ENCODE data around the gene INTS11.

INTS11 gene

GRCh38 chr1:1306070-1306660 is 18.3 kb downstream of the INTS11 start:
- no peak for DNase-seq (ENCODE audit: low spot score)
- Histone ChIP-seq H3K4me3 (ENCODE audit: low read length in 2 of 2) (peak overlapping the region in 1 of 2 donors; percentile 75), H3K4ac (ENCODE audit: low read length) (no peak overlapping the region), H3K36me3 (replicated peaks in 1 of 2; ENCODE audit: control insufficient read depth in 2 of 2, insufficient read depth in 2 of 2, low read length in 2 of 2) (peaks cover 11 to 19% of the 10 kb centered on the region in 2 donors), H3K9me3 (replicated peaks in 1 of 2; ENCODE audit: control insufficient read depth in 2 of 2, insufficient read depth in 1 of 2, low read depth in 1 of 2, low read length in 2 of 2) (no peaks in the 10 kb centered on the region), H3K79me1 (ENCODE audit: low read depth, low read length) (peaks cover 20% of the 10 kb centered on the region), H3K4me1 (ENCODE audit: control insufficient read depth in 2 of 2, insufficient read depth in 1 of 2, low read depth in 1 of 2, low read length in 2 of 2) (peaks cover 36 to 38% of the 10 kb centered on the region in 2 donors), H3K14ac (ENCODE audit: low read length) (peak overlapping the region; percentile 58), H2BK12ac (ENCODE audit: low read length) (no peak overlapping the region), H3K9ac (ENCODE audit: low read depth, low read length, poor library complexity) (peak overlapping the region; percentile 94), H2BK5ac (ENCODE audit: low read length) (peak overlapping the region; percentile 11), H3K4me2 (ENCODE audit: insufficient read depth, low read length, poor library complexity, severe bottlenecking) (peak overlapping the region; percentile 91), H4K91ac (ENCODE audit: low read depth, low read length, poor library complexity) (no peak overlapping the region), H3K18ac (ENCODE audit: low read length) (peak overlapping the region; percentile 65), H3K23ac (ENCODE audit: low read depth, low read length, poor library complexity) (peak overlapping the region; percentile 66), H3K27ac (replicated peaks; ENCODE audit: low read length) (no peak overlapping the region), H2AK5ac (ENCODE audit: low read depth, low read length) (peak overlapping the region; percentile 100), H2AFZ (ENCODE audit: low read length) (no peak overlapping the region), H2BK120ac (ENCODE audit: low read depth, low read length) (no peak overlapping the region), H4K8ac (ENCODE audit: low read depth, low read length) (no peak overlapping the region), H3K27me3 (ENCODE audit: control insufficient read depth in 3 of 3, insufficient read depth in 3 of 3, low read depth in 1 of 3, low read length in 3 of 3) (peaks cover 0 to 2% (median 0%) of the 10 kb centered on the region in 3 experiments), H2BK15ac (ENCODE audit: low read length) (peak overlapping the region; percentile 94)
- WGBS, 2 donors (ENCODE audit: extremely low coverage in 2 of 2, insufficient read length in 2 of 2, insufficient replicate concordance in 1 of 2) = no CpG with 5 or more reads among the region's 11 CpGs

GRCh38 chr1:1305300-1306069 is 19.0 kb downstream of the INTS11 start:
- Histone ChIP-seq H3K9ac (ENCODE audit: low read depth, low read length, poor library complexity) (peak overlapping the region; percentile 86), H3K4me2 (ENCODE audit: insufficient read depth, low read length, poor library complexity, severe bottlenecking) (peak overlapping the region; percentile 55), H3K79me1 (ENCODE audit: low read depth, low read length) (peaks cover 20% of the 10 kb centered on the region), H3K27ac (replicated peaks; ENCODE audit: low read length) (peak overlapping the region; percentile 46), H4K91ac (ENCODE audit: low read depth, low read length, poor library complexity) (no peak overlapping the region), H4K8ac (ENCODE audit: low read depth, low read length) (peak overlapping the region; percentile 43), H2BK15ac (ENCODE audit: low read length) (peak overlapping the region; percentile 94), H3K14ac (ENCODE audit: low read length) (peak overlapping the region; percentile 94), H2AFZ (ENCODE audit: low read length) (peak overlapping the region; percentile 79), H3K4me3 (ENCODE audit: low read length in 2 of 2) (peak overlapping the region in 1 of 2 donors; percentile 75), H3K36me3 (replicated peaks in 1 of 2; ENCODE audit: control insufficient read depth in 2 of 2, insufficient read depth in 2 of 2, low read length in 2 of 2) (peaks cover 9 to 13% of the 10 kb centered on the region in 2 donors), H3K18ac (ENCODE audit: low read length) (peak overlapping the region; percentile 93), H2BK5ac (ENCODE audit: low read length) (peak overlapping the region; percentile 87), H2BK12ac (ENCODE audit: low read length) (peak overlapping the region; percentile 90), H3K4ac (ENCODE audit: low read length) (no peak overlapping the region), H3K4me1 (ENCODE audit: control insufficient read depth in 2 of 2, insufficient read depth in 1 of 2, low read depth in 1 of 2, low read length in 2 of 2) (peaks cover 36 to 38% of the 10 kb centered on the region in 2 donors), H2AK5ac (ENCODE audit: low read depth, low read length) (peak overlapping the region; percentile 100), H2BK120ac (ENCODE audit: low read depth, low read length) (peak overlapping the region; percentile 87), H3K27me3 (ENCODE audit: control insufficient read depth in 3 of 3, insufficient read depth in 3 of 3, low read depth in 1 of 3, low read length in 3 of 3) (peaks cover 0 to 2% (median 0%) of the 10 kb centered on the region in 3 experiments), H3K23ac (ENCODE audit: low read depth, low read length, poor library complexity) (peak overlapping the region; percentile 93), H3K9me3 (replicated peaks in 1 of 2; ENCODE audit: control insufficient read depth in 2 of 2, insufficient read depth in 1 of 2, low read depth in 1 of 2, low read length in 2 of 2) (no peaks in the 10 kb centered on the region)
- WGBS, 2 donors (ENCODE audit: extremely low coverage in 2 of 2, insufficient read length in 2 of 2, insufficient replicate concordance in 1 of 2) = no CpG with 5 or more reads among the region's 25 CpGs
- DNase-seq (ENCODE audit: low spot score) = no peak

DNA sequence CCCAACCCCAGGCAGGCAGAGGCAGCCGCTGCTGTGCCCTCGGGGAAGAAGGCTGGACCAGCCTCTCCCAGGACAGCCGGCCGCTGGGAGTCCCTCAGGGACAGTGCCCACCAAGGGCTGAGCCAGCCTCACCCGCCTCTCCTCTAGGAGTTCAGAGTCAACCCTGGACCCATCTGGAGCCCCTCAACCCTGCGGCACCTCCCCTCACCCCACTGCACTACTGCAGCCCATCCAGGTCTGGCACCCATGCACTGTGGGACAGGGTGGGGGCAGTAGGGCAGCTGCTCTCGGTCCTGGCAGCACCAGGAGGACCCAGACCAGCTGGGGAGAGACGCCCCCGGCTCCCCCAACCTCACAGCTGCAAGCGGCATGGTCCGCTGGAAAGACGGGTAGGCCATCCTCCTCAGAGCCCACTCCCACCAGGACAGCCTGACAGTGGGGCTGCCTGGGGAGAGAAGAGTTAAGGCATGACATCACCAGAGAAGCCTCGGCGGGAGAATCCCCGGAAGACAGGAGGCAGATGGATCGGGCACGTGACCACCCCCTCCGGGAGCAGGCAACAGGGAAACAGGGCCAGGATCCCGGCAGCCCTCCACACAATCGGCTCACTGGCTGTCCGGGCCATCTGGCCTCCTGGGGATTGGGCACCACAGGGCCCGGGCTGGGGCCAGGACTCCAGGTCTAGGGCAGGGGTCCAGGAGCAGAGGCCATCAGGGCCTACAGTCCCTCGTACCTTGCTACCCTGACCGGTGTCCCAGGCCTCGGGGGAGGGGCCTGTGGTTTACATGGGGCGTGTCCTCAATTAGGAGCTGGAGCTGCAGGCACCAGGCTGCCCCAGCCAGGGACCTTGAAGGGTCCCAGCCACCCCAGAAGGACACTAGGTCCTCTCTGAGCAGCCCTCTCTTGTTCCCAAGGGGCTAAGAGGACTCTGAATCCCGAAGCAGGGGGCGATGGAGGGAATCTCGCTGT is 19.8 kb downstream of the INTS11 start:
- Histone ChIP-seq H4K91ac (ENCODE audit: low read depth, low read length, poor library complexity) (peak overlapping the region; percentile 79), H3K4ac (ENCODE audit: low read length) (no peak overlapping the region), H3K23ac (ENCODE audit: low read depth, low read length, poor library complexity) (peak overlapping the region; percentile 93), H4K8ac (ENCODE audit: low read depth, low read length) (no peak overlapping the region), H2BK12ac (ENCODE audit: low read length) (peak overlapping the region; percentile 90), H3K9ac (ENCODE audit: low read depth, low read length, poor library complexity) (peak overlapping the region; percentile 86), H2BK5ac (ENCODE audit: low read length) (peak overlapping the region; percentile 87), H3K79me1 (ENCODE audit: low read depth, low read length) (peaks cover 20% of the 10 kb centered on the region), H2BK120ac (ENCODE audit: low read depth, low read length) (peak overlapping the region; percentile 87), H3K4me1 (ENCODE audit: control insufficient read depth in 2 of 2, insufficient read depth in 1 of 2, low read depth in 1 of 2, low read length in 2 of 2) (peaks cover 34 to 37% of the 10 kb centered on the region in 2 donors), H3K4me2 (ENCODE audit: insufficient read depth, low read length, poor library complexity, severe bottlenecking) (peak overlapping the region; percentile 55), H2BK15ac (ENCODE audit: low read length) (peak overlapping the region; percentile 38), H3K9me3 (replicated peaks in 1 of 2; ENCODE audit: control insufficient read depth in 2 of 2, insufficient read depth in 1 of 2, low read depth in 1 of 2, low read length in 2 of 2) (no peaks in the 10 kb centered on the region), H2AK5ac (ENCODE audit: low read depth, low read length) (peak overlapping the region; percentile 100), H2AFZ (ENCODE audit: low read length) (peak overlapping the region; percentile 79), H3K27ac (replicated peaks; ENCODE audit: low read length) (peak overlapping the region; percentile 46), H3K4me3 (ENCODE audit: low read length in 2 of 2) (peak overlapping the region; percentile 19 to 35), H3K27me3 (ENCODE audit: control insufficient read depth in 3 of 3, insufficient read depth in 3 of 3, low read depth in 1 of 3, low read length in 3 of 3) (peaks cover 0 to 2% (median 0%) of the 10 kb centered on the region in 3 experiments), H3K14ac (ENCODE audit: low read length) (peak overlapping the region; percentile 94), H3K36me3 (replicated peaks in 1 of 2; ENCODE audit: control insufficient read depth in 2 of 2, insufficient read depth in 2 of 2, low read length in 2 of 2) (peaks cover 1 to 5% of the 10 kb centered on the region in 2 donors), H3K18ac (ENCODE audit: low read length) (peak overlapping the region; percentile 93)
- no peak for DNase-seq (ENCODE audit: low spot score)
- whole genome bisulfite sequencing, 2 donors (ENCODE audit: extremely low coverage in 2 of 2, insufficient read length in 2 of 2, insufficient replicate concordance in 1 of 2) = no CpG with 5 or more reads among the region's 29 CpGs
